GM21447 (cell line): ENCODE data around the gene LRRC3C.
"Not testable (repeated sequence)": the region's sequence is repeated elsewhere in the genome, so short reads cannot be mapped to it uniquely, and the experiment has no call there.

Source experiments
- ATAC-seq: cut with Tn5 transposase; IDR thresholded peaks from one replicate; pipeline ENCODE4 v1.9.1; 2021; ENCODE audit not compliant: unreplicated experiment

The LRRC3C gene

DNA sequence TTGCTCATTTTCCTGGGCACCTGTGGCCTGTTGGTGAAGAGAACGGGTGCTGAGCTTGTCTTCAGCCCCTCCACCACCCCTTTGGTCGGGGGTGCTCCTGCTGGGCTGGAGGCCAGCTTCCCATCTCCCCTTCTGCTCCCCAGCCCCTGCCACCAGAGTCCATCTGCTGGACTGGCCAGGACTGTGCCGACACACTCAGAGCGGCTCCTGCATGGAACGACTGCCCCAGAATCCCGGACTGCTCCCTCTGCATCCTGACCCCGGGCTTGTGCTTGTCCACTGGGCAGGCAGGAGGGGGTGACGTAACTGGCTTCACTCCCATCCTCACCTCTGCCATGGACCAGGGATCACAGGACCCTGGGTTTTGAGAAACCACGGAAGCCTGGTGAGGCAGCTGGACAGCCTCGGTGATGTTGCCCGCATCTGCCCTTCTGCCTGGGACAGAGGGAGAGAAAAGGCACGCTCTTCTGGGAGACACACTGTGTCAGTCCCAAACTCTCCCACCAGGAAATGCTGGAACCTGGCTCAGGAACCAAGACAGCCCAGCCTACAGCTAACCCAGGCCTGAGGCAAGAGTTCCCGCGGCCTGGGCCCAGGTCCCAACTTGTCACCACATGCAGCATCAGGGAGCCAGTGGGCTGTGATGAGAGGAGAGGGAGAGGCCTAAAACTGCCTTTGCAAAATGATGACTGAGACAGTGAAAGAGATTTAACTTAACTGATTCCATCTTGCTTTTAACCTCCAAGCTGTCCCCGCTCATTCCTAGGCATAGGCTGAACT, 19.2 kb downstream of the LRRC3C start:
- ATAC-seq: no peak

DNA sequence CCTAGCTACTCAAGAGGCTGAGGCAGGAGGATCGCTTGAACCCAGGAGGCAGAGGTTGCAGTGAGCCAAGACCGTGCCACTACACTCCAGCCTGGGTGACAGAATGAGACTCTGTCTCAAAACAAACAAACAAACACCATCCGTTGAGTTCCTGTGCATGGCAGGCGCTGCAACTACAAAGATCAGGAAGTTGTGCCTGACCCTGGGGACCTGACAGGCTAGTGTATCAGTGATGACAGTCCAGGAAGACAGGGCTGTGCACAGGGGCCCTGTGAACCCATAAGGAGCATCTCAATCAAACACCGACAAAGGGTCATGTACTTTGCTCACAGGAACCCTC, 20.9 kb downstream of the LRRC3C start:
- ATAC-seq: not testable (repeated sequence)

- no peak for ATAC-seq
Observed at GRCh38 chr17:39949028-39949427, 21.5 kb downstream of the LRRC3C start.

GRCh38 chr17:39950871-39951348, 23.4 kb downstream of the LRRC3C start:
- no peak for ATAC-seq

GRCh38 chr17:39951924-39952679, 24.6 kb downstream of the LRRC3C start:
- ATAC-seq: no peak

GRCh38 chr17:39952680-39953470, 25.3 kb downstream of the LRRC3C start:
- ATAC-seq: peak; percentile 68

- ATAC-seq: no peak
Observed at GRCh38 chr17:39953471-39953888, 25.9 kb downstream of the LRRC3C start.

GRCh38 chr17:39954876-39955275, 27.3 kb downstream of the LRRC3C start:
- ATAC-seq: no peak

GRCh38 chr17:39955726-39956225, 28.2 kb downstream of the LRRC3C start:
- ATAC-seq: no peak

- no peak for ATAC-seq
Observed at GRCh38 chr17:39960524-39961041, 33.1 kb downstream of the LRRC3C start.

DNA sequence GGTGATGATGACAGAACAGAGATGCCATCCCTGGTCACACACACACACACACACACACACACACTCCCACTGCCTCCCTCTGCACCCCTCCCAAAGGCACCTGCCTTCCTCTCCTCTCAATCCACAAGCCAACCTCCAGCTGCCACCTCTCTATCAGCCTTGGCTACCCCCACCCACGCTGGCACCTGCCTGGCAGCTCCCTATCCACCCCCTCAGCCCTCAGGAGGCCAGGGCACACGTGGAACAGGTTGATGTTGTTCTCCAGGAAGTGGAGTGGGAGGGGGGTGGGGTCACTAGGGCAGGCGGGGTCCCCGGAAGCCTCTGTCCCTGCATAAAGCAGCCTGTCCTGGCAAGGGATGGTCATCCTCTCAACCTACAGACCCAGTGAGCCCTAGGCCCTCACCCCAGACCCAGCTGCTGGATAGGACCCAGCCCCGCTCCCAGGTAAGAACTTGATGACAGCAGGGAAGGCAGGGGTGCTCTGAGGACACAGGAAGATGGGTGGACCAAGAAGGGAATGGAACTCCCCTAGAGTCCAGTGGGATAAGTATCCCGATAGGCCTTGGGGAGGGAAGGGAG, 35.2 kb downstream of the LRRC3C start, which contains the start of gene GSDMA:
GSDMA (plus strand) TSS at position 363 of the 579 bp plus-strand sequence. CDS start 2,684 bp downstream, outside the sequence.
- no peak for ATAC-seq

DNA sequence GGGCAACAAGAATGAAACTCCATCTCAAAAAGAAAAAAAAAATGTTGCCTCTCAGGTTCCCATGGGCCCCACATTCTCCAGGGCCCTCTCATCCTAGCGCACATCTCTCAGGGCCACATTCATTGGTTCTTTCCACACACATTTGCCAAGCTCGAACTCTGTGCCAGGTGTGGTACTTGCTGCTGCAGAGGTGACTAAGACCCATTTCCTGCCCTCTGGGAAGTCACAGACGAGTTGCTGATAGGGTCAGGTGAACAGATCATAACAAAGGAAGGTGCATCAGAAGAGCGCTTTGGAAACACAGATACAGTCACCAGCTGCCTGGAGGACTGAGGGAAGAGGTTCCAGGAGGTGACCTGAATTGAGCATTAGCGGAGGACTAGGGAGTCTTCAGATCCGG, 36.3 kb downstream of the LRRC3C start:
- ATAC-seq: no peak

DNA sequence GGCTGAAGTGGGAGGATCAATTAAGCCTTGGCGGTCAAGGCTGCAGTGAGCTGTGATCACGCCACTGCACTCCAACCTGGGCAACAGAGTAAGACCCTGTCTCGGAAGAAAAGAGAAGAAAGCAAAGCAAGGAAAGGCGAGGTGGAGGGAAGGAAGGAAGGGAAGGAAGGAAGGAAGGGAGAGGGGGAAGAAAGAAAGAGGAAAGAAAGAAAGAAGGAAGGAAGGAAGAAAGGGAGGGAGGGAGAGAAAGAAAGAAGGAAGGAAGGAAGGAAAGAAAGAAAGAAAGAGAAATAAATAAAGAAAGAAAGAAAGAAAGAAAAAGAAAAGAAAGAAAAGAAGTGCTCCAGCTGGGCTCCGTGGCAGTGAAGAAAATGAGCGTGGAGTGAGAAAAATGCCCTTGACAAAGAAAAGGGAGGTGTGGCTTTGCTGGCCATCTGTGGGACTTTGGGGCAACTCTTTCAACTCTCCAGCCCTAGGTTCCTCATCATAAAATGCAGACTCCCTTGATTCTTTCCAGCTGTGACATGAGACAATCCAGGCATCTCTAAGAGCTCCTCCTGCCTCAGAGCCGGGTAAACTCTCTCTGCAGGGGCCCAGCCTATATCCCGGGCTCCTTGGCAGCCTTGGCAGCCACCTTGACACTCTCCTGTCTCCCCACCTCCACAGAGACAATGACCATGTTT, 37.6 kb downstream of the LRRC3C start:
- ATAC-seq: no peak

GRCh38 chr17:39966771-39967170, 39.2 kb downstream of the LRRC3C start:
- no peak for ATAC-seq

DNA sequence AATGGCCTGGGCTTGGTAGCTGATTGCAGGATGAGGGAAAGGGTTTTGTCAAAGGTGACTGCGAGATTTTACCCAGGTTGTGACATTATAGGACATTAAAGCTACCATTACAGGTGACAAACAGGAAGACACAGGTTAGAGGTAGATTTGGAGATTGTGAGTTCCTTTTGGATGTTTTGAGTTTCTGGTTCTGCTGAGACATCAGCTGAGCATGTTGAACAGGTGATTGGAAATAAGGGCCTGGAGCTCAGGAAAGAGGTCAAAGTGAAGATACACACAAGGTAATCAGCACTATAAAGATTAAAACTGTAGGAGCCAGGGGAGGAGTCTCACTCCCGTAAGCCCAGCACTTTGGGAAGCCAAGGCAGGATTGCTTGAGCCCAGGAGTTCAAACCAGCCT, 41.2 kb downstream of the LRRC3C start:
- no peak for ATAC-seq

DNA sequence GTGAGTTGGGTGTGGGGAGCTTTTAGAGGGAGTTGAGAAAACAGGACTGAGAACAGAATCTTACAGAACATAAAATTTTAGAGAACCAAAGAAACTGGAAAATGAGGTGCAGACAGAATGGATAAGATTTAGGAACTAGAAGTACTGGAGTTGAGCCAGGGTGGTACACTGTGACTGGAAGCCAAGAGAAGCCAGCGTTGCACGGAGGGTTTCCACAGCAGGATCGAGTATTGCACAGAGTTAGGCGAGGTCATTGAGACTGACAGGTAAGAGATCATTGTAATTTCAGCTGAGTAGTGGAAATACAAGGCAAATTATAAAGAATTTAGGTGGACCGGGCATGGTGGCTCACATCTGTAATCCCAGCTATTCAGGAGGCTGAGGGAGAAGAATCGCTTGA, 41.8 kb downstream of the LRRC3C start:
- ATAC-seq: no peak

DNA sequence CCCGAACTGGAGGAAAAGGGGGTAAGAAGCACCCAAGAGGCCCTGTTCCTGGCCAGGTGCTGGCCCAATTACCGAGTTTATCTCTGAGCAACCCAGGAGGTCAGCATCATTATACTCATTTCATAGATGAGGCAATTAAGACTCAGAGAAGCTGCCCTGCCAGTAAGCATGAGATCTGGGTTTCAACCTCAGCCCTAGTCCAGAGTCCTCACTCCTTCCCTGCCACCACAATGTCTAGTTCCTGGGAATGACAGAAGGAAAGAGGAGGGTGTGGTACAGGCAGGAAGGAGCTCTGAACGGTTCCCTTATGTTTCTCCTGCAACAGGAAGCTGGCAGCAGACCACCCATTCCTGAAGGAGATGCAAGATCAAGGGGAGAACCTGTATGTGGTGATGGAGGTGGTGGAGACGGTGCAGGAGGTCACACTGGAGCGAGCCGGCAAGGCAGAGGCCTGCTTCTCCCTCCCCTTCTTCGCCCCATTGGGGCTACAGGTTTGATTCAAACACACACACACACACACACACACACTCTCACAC, 42.7 kb downstream of the LRRC3C start:
- ATAC-seq: no peak

GRCh38 chr17:39971076-39971603, 43.6 kb downstream of the LRRC3C start:
- no peak for ATAC-seq

DNA sequence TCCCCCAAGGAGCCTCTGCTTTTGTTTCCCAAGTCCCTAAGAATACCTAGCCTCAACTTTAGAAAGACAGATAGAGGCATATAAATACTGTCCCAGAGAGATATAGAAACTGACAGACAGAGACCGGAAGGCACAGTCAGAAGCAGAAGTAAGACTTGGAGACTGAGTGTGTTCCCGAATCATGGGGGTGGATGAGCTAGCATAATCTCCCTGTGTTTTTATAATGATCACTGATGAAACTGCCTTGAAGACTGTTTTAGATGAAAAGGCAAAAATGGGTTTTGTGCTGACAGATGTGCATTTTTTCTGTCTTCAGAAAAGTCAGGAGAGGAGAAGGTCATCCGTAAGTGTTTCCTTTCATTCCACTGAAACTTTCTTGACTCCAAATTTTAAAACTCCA, 44.7 kb downstream of the LRRC3C start:
- no peak for ATAC-seq

GRCh38 chr17:39973496-39973895, 46.0 kb downstream of the LRRC3C start:
- ATAC-seq: no peak
